H1 (cell line): ENCODE results near the gene DENND2D. TPM values are rescaled to one million over a fixed set of nuclear protein-coding genes. Genes with fewer than 3 reads are reported as not detected.

ENCODE experiments used
- CTCF ChIA-PET: fragments of 300-600 bp; sonication (Branson Sonifier 250); formaldehyde crosslinking; loops from one replicate; lab custom pipeline; 2021; ENCODE audit not compliant: partially characterized antibody; lab: Charles Lee
- POLR2A ChIA-PET: fragments of 300-600 bp; sonication (Branson Sonifier 250); formaldehyde crosslinking; loops from one replicate; lab custom pipeline; 2021; ENCODE audit warnings: inconsistent platforms; ENCODE audit not compliant: partially characterized antibody; lab: Charles Lee
- DNase-seq, 2 experiments: peaks; one replicate each; pipeline versions ENCODE4 v3.0.0 to v3.0.0-alpha.2; 2010 to 2022; ENCODE audit warnings: low spot score in 2 of 2, low read depth in 1 of 2, mixed read lengths in 1 of 2
- FAIRE-seq: peaks from 2 replicates; lab custom pipeline; 2011; peaks lifted over from hg19 to GRCh38; lab: Jason Lieb, UNC
- H2AFZ ChIP-seq: 2 replicates; pipeline ENCODE4 v1.8.1; 2012; ENCODE audit warnings: low read length, inconsistent platforms
- H2AK5ac ChIP-seq: 2 replicates; pipeline ENCODE4 v1.6.1; 2013; ENCODE audit warnings: low read depth, low read length
- H2BK120ac ChIP-seq: replicated peaks from 2 replicates; pipeline ENCODE3; 2013; ENCODE audit warnings: low read depth, low read length, inconsistent platforms
- H2BK12ac ChIP-seq: 2 replicates; pipeline ENCODE4 v1.6.1; 2013; ENCODE audit warnings: low read depth, low read length
- H2BK15ac ChIP-seq: 2 replicates; pipeline ENCODE4 v1.6.1; 2013; ENCODE audit warnings: low read length
- H2BK20ac ChIP-seq: 2 replicates; pipeline ENCODE4 v1.6.1; 2013; ENCODE audit warnings: low read length
- H2BK5ac ChIP-seq: 2 replicates; pipeline ENCODE4 v1.6.1; 2013; ENCODE audit warnings: low read depth, low read length
- H3K14ac ChIP-seq: 2 replicates; pipeline ENCODE4 v1.6.1; 2013; ENCODE audit warnings: inconsistent platforms; ENCODE audit not compliant: insufficient read length
- H3K18ac ChIP-seq: 2 replicates; pipeline ENCODE4 v1.6.1; 2013; ENCODE audit warnings: low read length; ENCODE audit errors: extremely low read depth
- H3K23ac ChIP-seq: 2 replicates; pipeline ENCODE4 v1.6.1; 2013; ENCODE audit warnings: inconsistent platforms; ENCODE audit not compliant: insufficient read length
- H3K23me2 ChIP-seq: 2 replicates; pipeline ENCODE4 v1.6.1; 2013; ENCODE audit warnings: low read depth, low read length
- H3K27ac ChIP-seq: 2 replicates; pipeline ENCODE4 v1.6.1; 2011; ENCODE audit warnings: low read depth, low read length, inconsistent platforms
- H3K27me3 ChIP-seq, 4 experiments: replicated peaks in 1 of 4; 1 replicate in 1 of 4; 2 replicates in 3 of 4; pipeline versions ENCODE4 v1.6.1 to v1.8.1; 2011 to 2013; ENCODE audit warnings: low read length in 3 of 4, mild to moderate bottlenecking in 3 of 4, inconsistent platforms in 2 of 4, mixed read lengths in 2 of 4, moderate library complexity in 1 of 4; ENCODE audit not compliant: control insufficient read depth in 3 of 4, insufficient read depth in 3 of 4; ENCODE audit errors: extremely low read depth in 1 of 4
- H3K36me3 ChIP-seq, 4 experiments: 2 replicates each; pipeline versions ENCODE4 v1.6.1 to v1.8.1; 2011 to 2013; ENCODE audit warnings: mild to moderate bottlenecking in 4 of 4, low read length in 3 of 4, moderate library complexity in 2 of 4, control low read depth in 1 of 4, inconsistent platforms in 1 of 4; ENCODE audit not compliant: insufficient read depth in 4 of 4, control insufficient read depth in 2 of 4
- H3K4ac ChIP-seq: replicated peaks from 2 replicates; pipeline ENCODE3; 2013; ENCODE audit warnings: low read length, low read depth, mixed read lengths, inconsistent platforms; ENCODE audit not compliant: insufficient read length
- H3K4me1 ChIP-seq, 4 experiments: replicated peaks in 1 of 4; 1 replicate in 1 of 4; 2 replicates in 3 of 4; pipeline versions ENCODE4 v1.6.1 to v1.8.1; 2011 to 2013; ENCODE audit warnings: low read length in 3 of 4, inconsistent platforms in 2 of 4, mixed read lengths in 1 of 4; ENCODE audit not compliant: insufficient read depth in 4 of 4, control insufficient read depth in 3 of 4
- H3K4me2 ChIP-seq, 2 experiments: 2 replicates each; pipeline versions ENCODE4 v1.6.1 to v1.8.1; 2011 to 2013; ENCODE audit warnings: low read depth in 2 of 2, low read length in 2 of 2, control low read depth in 1 of 2, inconsistent platforms in 1 of 2, mild to moderate bottlenecking in 1 of 2; ENCODE audit not compliant: insufficient read depth in 1 of 2
- H3K4me3 ChIP-seq, 4 experiments: fragments of 200-600, 300-600 bp in 1 of 4; sonication (generic), shearing (Covaris generic), sonication (Bioruptor Twin) in 1 of 4; 2 replicates each; pipeline versions ENCODE4 v1.5.1 to v1.8.1; 2011 to 2016; ENCODE audit warnings: low read length in 4 of 4, low read depth in 3 of 4, control low read depth in 2 of 4, inconsistent platforms in 2 of 4, mild to moderate bottlenecking in 2 of 4, mixed read lengths in 1 of 4, moderate library complexity in 1 of 4; ENCODE audit not compliant: insufficient read depth in 2 of 4; ENCODE audit errors: extremely low read depth in 1 of 4
- H3K56ac ChIP-seq: replicated peaks from 2 replicates; pipeline ENCODE3; 2013; ENCODE audit warnings: low read depth, mild to moderate bottlenecking, mixed read lengths, low read length, inconsistent platforms; ENCODE audit not compliant: insufficient read length
- H3K79me1 ChIP-seq: 2 replicates; pipeline ENCODE4 v1.6.1; 2013; ENCODE audit warnings: low read depth, low read length, control low read depth
- H3K79me2 ChIP-seq, 2 experiments: 2 replicates each; pipeline versions ENCODE4 v1.6.1 to v1.8.1; 2012 to 2013; ENCODE audit warnings: low read length in 2 of 2, mild to moderate bottlenecking in 2 of 2, inconsistent platforms in 1 of 2; ENCODE audit not compliant: insufficient read depth in 2 of 2, control insufficient read depth in 1 of 2
- H3K9ac ChIP-seq, 4 experiments: replicated peaks in 1 of 4; 1 replicate in 1 of 4; 2 replicates in 3 of 4; pipeline versions ENCODE4 v1.6.1 to v1.8.1; 2011 to 2013; ENCODE audit warnings: low read depth in 3 of 4, low read length in 3 of 4, control low read depth in 2 of 4, mild to moderate bottlenecking in 2 of 4, moderate library complexity in 2 of 4, inconsistent platforms in 1 of 4; ENCODE audit errors: extremely low read depth in 1 of 4
- H3K9me3 ChIP-seq, 2 experiments: 2 replicates each; pipeline versions ENCODE4 v1.6.1 to v1.8.1; 2012 to 2013; ENCODE audit warnings: mild to moderate bottlenecking in 2 of 2, moderate library complexity in 2 of 2, control low read depth in 1 of 2, inconsistent platforms in 1 of 2, low read depth in 1 of 2, low read length in 1 of 2, mixed read lengths in 1 of 2; ENCODE audit not compliant: insufficient read depth in 2 of 2
- H4K20me1 ChIP-seq, 2 experiments: replicated peaks in 1 of 2; 2 replicates each; pipeline versions ENCODE3 to v1.8.1; 2011 to 2013; ENCODE audit warnings: inconsistent platforms in 2 of 2, low read length in 2 of 2, mild to moderate bottlenecking in 1 of 2; ENCODE audit not compliant: insufficient read depth in 2 of 2, control insufficient read depth in 1 of 2
- H4K5ac ChIP-seq: 2 replicates; pipeline ENCODE4 v1.6.1; 2013; ENCODE audit warnings: low read length, low read depth, mixed read lengths, inconsistent platforms; ENCODE audit not compliant: insufficient read length
- H4K8ac ChIP-seq: 2 replicates; pipeline ENCODE4 v1.8.0; 2013; ENCODE audit warnings: mild to moderate bottlenecking, moderate library complexity, low read length, inconsistent platforms; ENCODE audit not compliant: insufficient read depth; ENCODE audit errors: extremely low read depth
- H4K91ac ChIP-seq: replicated peaks from 2 replicates; pipeline ENCODE3; 2013; ENCODE audit warnings: low read length, mixed read lengths, inconsistent platforms; ENCODE audit not compliant: insufficient read length
- CBX8 ChIP-seq: fragments of 300-800, 300-1000 bp; sonication (generic); IDR thresholded peaks from 2 replicates; pipeline ENCODE4 v1.7.1; 2016; ENCODE audit warnings: low read depth, low read length, borderline replicate concordance
- CEBPB ChIP-seq: IDR thresholded peaks from 2 replicates; pipeline ENCODE4 v1.6.1; 2012; ENCODE audit warnings: low read depth, low read length
- CHD2 ChIP-seq: IDR thresholded peaks from 2 replicates; pipeline ENCODE4 v1.6.1; 2012; ENCODE audit warnings: low read length, improper control_type of control experiment
- HDAC2 ChIP-seq, 2 experiments: fragments of 300-600 bp in 1 of 2; sonication (generic) in 1 of 2; IDR thresholded peaks; 2 replicates each; pipeline ENCODE4 v1.6.1; 2011 to 2012; ENCODE audit warnings: low read depth in 2 of 2, low read length in 2 of 2, mild to moderate bottlenecking in 2 of 2, moderate library complexity in 2 of 2, borderline replicate concordance in 1 of 2, inconsistent platforms in 1 of 2
- JUN ChIP-seq: IDR thresholded peaks from 2 replicates; pipeline ENCODE4 v1.6.1; 2011; ENCODE audit warnings: low read depth, mild to moderate bottlenecking, improper control_type of control experiment, low read length
- NANOG ChIP-seq: IDR thresholded peaks from 2 replicates; pipeline ENCODE4 v1.6.1; 2011; ENCODE audit warnings: low read length, low read depth, mild to moderate bottlenecking, inconsistent platforms; ENCODE audit not compliant: insufficient read depth, poor library complexity, severe bottlenecking
- POLR2AphosphoS5 ChIP-seq: IDR thresholded peaks from 2 replicates; pipeline ENCODE4 v1.6.1; 2011; ENCODE audit warnings: low read depth, low read length
- RFX5 ChIP-seq: IDR thresholded peaks from 2 replicates; pipeline ENCODE4 v1.6.1; 2011; ENCODE audit warnings: low read depth, low read length, improper control_type of control experiment, borderline replicate concordance
- SAP30 ChIP-seq: fragments of 300-600 bp; sonication (generic); IDR thresholded peaks from 2 replicates; pipeline ENCODE4 v1.7.1; 2012; ENCODE audit warnings: low read length, moderate library complexity, mild to moderate bottlenecking, inconsistent platforms; ENCODE audit not compliant: insufficient read depth, insufficient replicate concordance
- SIN3A ChIP-seq, 2 experiments: IDR thresholded peaks in 1 of 2; conservative IDR thresholded peaks in 1 of 2; 2 replicates each; pipeline ENCODE4 v1.6.1; 2011 to 2012; ENCODE audit warnings: low read length in 2 of 2, improper control_type of control experiment in 1 of 2, low read depth in 1 of 2, mild to moderate bottlenecking in 1 of 2
- SP1 ChIP-seq: IDR thresholded peaks from 2 replicates; pipeline ENCODE4 v1.6.1; 2011; ENCODE audit warnings: low read depth, low read length
- SRF ChIP-seq: IDR thresholded peaks from 2 replicates; pipeline ENCODE4 v1.6.1; 2011; ENCODE audit warnings: mild to moderate bottlenecking, low read depth, low read length, moderate library complexity
- TAF1 ChIP-seq: IDR thresholded peaks from 2 replicates; pipeline ENCODE4 v1.6.1; 2011; ENCODE audit warnings: mild to moderate bottlenecking, low read depth, low read length
- TBP ChIP-seq: IDR thresholded peaks from 2 replicates; pipeline ENCODE4 v1.6.1; 2011; ENCODE audit warnings: low read depth, low read length, improper control_type of control experiment
- TCF12 ChIP-seq: IDR thresholded peaks from 2 replicates; pipeline ENCODE4 v1.6.1; 2011; ENCODE audit warnings: low read depth, mild to moderate bottlenecking, low read length
- ZNF274 ChIP-seq: IDR thresholded peaks from 2 replicates; pipeline ENCODE4 v1.7.0; 2012; ENCODE audit warnings: low read length, borderline replicate concordance; ENCODE audit errors: extremely low read depth
- polyA plus RNA-seq, 7 experiments: library from polyadenylated mRNA; depleted of rRNA in 3 of 7; stranded (reverse) in 5 of 7; unstranded in 2 of 7; fragments of >200 nt in 5 of 7; fragments of 200-250 nt in 2 of 7; gene quantifications; 1 replicate in 5 of 7; 2 replicates in 1 of 7; 4 replicates in 1 of 7; pipeline versions ENCODE4 v1.2.1 to v1.2.3, GENCODE V29; 2011 to 2013; ENCODE audit warnings: missing spikeins in 2 of 7, mixed read lengths in 2 of 7
- total RNA-seq: library from RNA; stranded (reverse); fragmentation: NEBNext Ultra II Directional; extraction: Animal tissue kit (Norgen Biotek cat#: 25700); gene quantifications from 2 replicates; pipeline ENCODE4 v1.2.1, GENCODE V29; 2021

DENND2D gene
- total and polyA plus RNA-seq, 2 of the 8 experiments (the other 6 are each of a cell fraction or from before 2014, with no cell fraction given): 0.58 to 1.6 TPM

- no peak overlapping the region for H3K14ac ChIP-seq
- no peak overlapping the region for H2BK15ac ChIP-seq
- peaks cover 0 to 1% (median 0%) of the 10 kb centered on the region in 4 experiments; a peak in 1 of 7 replicates for H3K27me3 ChIP-seq
- H2BK12ac ChIP-seq: no peak overlapping the region
- H2BK120ac ChIP-seq: no peak overlapping the region
- no peak overlapping the region for H2AK5ac ChIP-seq
- no peaks in the 10 kb centered on the region for H3K9me3 ChIP-seq
- no peak overlapping the region for H3K4me3 ChIP-seq
- H3K9ac ChIP-seq: no peak overlapping the region
- H4K8ac ChIP-seq: no peak overlapping the region
- no peak overlapping the region for H2BK5ac ChIP-seq
- no peak overlapping the region for H4K5ac ChIP-seq
- no peak overlapping the region for H3K4me2 ChIP-seq
- H3K36me3 ChIP-seq: peaks cover 0 to 23% (median 17%) of the 10 kb centered on the region in 4 experiments
- ChIA-PET POLR2A (no interaction called here), CTCF (interaction anchor here (1.1 kb wide), 1 partner anchor 216 kb away, joined by 3 read pairs; no protein-coding TSS in a partner anchor)
- no peak for FAIRE-seq
- H3K18ac ChIP-seq: no peak overlapping the region
- no peak overlapping the region for H4K91ac ChIP-seq
- no peak overlapping the region for H2BK20ac ChIP-seq
- no peaks in the 10 kb centered on the region for H4K20me1 ChIP-seq
- no peaks in the 10 kb centered on the region for H3K4me1 ChIP-seq
- no peak overlapping the region for H2AFZ ChIP-seq
- no peak overlapping the region for H3K4ac ChIP-seq
- H3K56ac ChIP-seq: no peak overlapping the region
- no peaks in the 10 kb centered on the region for H3K23me2 ChIP-seq
- H3K79me1 ChIP-seq: no peaks in the 10 kb centered on the region
- no peaks in the 10 kb centered on the region for H3K79me2 ChIP-seq
- no peak overlapping the region for H3K23ac ChIP-seq
- no peak for DNase-seq
- H3K27ac ChIP-seq: no peak overlapping the region
- TF ChIP-seq HDAC2 (IDR thresholded peaks at IDR 0.05; ENCODE audit: borderline replicate concordance in 1 of 2, low read depth in 2 of 2, low read length in 2 of 2) (no peak), SRF (no peak), TCF12 (no peak), TAF1 (no peak), NANOG (no peak), RFX5 (no peak), POLR2AphosphoS5 (no peak), JUN (no peak), TBP (no peak), ZNF274 (no peak), SIN3A (conservative IDR thresholded peaks at IDR 0.05 in 1 of 2, IDR thresholded peaks at IDR 0.05 in 1 of 2; ENCODE audit: low read depth in 1 of 2, low read length in 2 of 2) (no peak), CEBPB (no peak), CHD2 (no peak), SAP30 (no peak), SP1 (no peak), CBX8 (no peak)
These were observed 15.8 kb downstream of the DENND2D start for GRCh38 chr1:111184663-111185062.
